ENCODE data around the gene MAP3K7CL. TPM values are rescaled to one million over a fixed set of nuclear protein-coding genes. Genes with fewer than 3 reads are reported as not detected.

Gene MAP3K7CL
- total RNA-seq, 1 donor from 2014 or later: 3.0 TPM

GRCh38 chr21:29121759-29122158, 8.7 kb upstream of the MAP3K7CL start:
- H3K36me3 ChIP-seq (ENCODE audit: control insufficient read depth, insufficient read depth, low read length): no peaks in the 10 kb centered on the region
- no peaks in the 10 kb centered on the region for H3K27me3 ChIP-seq (ENCODE audit: control insufficient read depth, insufficient read depth, low read length)
- no peak for TF ChIP-seq CTCF (IDR thresholded peaks at IDR 0.05; ENCODE audit: insufficient read depth, low read length, poor library complexity, severe bottlenecking)
- no peak overlapping the region for H3K4me3 ChIP-seq (ENCODE audit: low read depth, low read length)
- no peak for DNase-seq (ENCODE audit: low read depth)

DNA sequence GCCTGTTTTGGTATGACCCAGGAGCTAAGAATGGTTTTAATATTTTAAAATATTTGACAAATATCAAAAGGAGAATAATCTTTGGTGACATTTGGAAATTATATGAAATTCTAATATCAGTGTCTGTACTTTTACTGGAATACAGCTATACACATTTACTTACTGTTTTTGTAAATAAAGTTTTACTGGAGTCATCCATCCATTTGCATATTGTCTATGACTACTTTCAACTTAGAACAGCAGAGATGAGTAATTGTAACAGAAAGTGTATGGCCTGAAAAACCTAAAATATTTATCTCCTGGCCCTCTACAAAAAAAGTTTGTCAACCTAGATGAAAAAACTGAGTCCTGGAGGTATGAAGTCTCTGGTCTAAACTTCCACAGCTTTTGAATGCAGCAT, 5.8 kb upstream of the MAP3K7CL start:
- Histone ChIP-seq H3K4me3 (ENCODE audit: low read depth, low read length) (no peak overlapping the region), H3K36me3 (ENCODE audit: control insufficient read depth, insufficient read depth, low read length) (no peaks in the 10 kb centered on the region), H3K27me3 (ENCODE audit: control insufficient read depth, insufficient read depth, low read length) (no peaks in the 10 kb centered on the region)
- no peak for TF ChIP-seq CTCF (IDR thresholded peaks at IDR 0.05; ENCODE audit: insufficient read depth, low read length, poor library complexity, severe bottlenecking)
- DNase-seq (ENCODE audit: low read depth): no peak

- Histone ChIP-seq H3K36me3 (ENCODE audit: control insufficient read depth, insufficient read depth, low read length) (no peaks in the 10 kb centered on the region), H3K27me3 (ENCODE audit: control insufficient read depth, insufficient read depth, low read length) (no peaks in the 10 kb centered on the region), H3K4me3 (ENCODE audit: low read depth, low read length) (no peak overlapping the region)
- DNase-seq (ENCODE audit: low read depth): no peak
- TF ChIP-seq CTCF (IDR thresholded peaks at IDR 0.05; ENCODE audit: insufficient read depth, low read length, poor library complexity, severe bottlenecking): no peak
Observed at GRCh38 chr21:29125191-29125590, 5.3 kb upstream of the MAP3K7CL start.

GRCh38 chr21:29125979-29126378, 4.5 kb upstream of the MAP3K7CL start:
- no peak overlapping the region for H3K4me3 ChIP-seq (ENCODE audit: low read depth, low read length)
- DNase-seq (ENCODE audit: low read depth): no peak
- H3K36me3 ChIP-seq (ENCODE audit: control insufficient read depth, insufficient read depth, low read length): no peaks in the 10 kb centered on the region
- H3K27me3 ChIP-seq (ENCODE audit: control insufficient read depth, insufficient read depth, low read length): no peaks in the 10 kb centered on the region
- no peak for TF ChIP-seq CTCF (IDR thresholded peaks at IDR 0.05; ENCODE audit: insufficient read depth, low read length, poor library complexity, severe bottlenecking)

- DNase-seq (ENCODE audit: low read depth): no peak
- Histone ChIP-seq H3K4me3 (ENCODE audit: low read depth, low read length) (no peak overlapping the region), H3K36me3 (ENCODE audit: control insufficient read depth, insufficient read depth, low read length) (no peaks in the 10 kb centered on the region), H3K27me3 (ENCODE audit: control insufficient read depth, insufficient read depth, low read length) (no peaks in the 10 kb centered on the region)
- TF ChIP-seq CTCF (IDR thresholded peaks at IDR 0.05; ENCODE audit: insufficient read depth, low read length, poor library complexity, severe bottlenecking): no peak
Observed at GRCh38 chr21:29133241-29133640, 2.8 kb downstream of the MAP3K7CL start.

GRCh38 chr21:29133796-29134195, 3.4 kb downstream of the MAP3K7CL start:
- Histone ChIP-seq H3K4me3 (ENCODE audit: low read depth, low read length) (no peak overlapping the region), H3K36me3 (ENCODE audit: control insufficient read depth, insufficient read depth, low read length) (no peaks in the 10 kb centered on the region), H3K27me3 (ENCODE audit: control insufficient read depth, insufficient read depth, low read length) (no peaks in the 10 kb centered on the region)
- no peak for TF ChIP-seq CTCF (IDR thresholded peaks at IDR 0.05; ENCODE audit: insufficient read depth, low read length, poor library complexity, severe bottlenecking)
- no peak for DNase-seq (ENCODE audit: low read depth)

Data from kidney epithelial cell (primary cell).